Neuronal stem cell (in vitro differentiated cells): ENCODE data around the gene GP9.
"Not testable (repeated sequence)": the region's sequence is repeated elsewhere in the genome, so short reads cannot be mapped to it uniquely, and the experiment has no call there.

Source experiments
- DNase-seq: peaks from one replicate; pipeline ENCODE4 v3.0.0-alpha.2; 2013; ENCODE audit warnings: low spot score
- H2AFZ ChIP-seq: one replicate; pipeline ENCODE4 v1.6.1; 2013; ENCODE audit warnings: mild to moderate bottlenecking, low read length, inconsistent platforms
- H2AK5ac ChIP-seq: 2 replicates; pipeline ENCODE4 v1.6.1; 2013; ENCODE audit warnings: low read depth, mild to moderate bottlenecking, inconsistent platforms, low read length, moderate library complexity, mixed read lengths
- H2BK120ac ChIP-seq: 2 replicates; pipeline ENCODE4 v1.6.1; 2013; ENCODE audit warnings: low read depth, mild to moderate bottlenecking, inconsistent platforms, low read length, moderate library complexity, mixed read lengths
- H2BK12ac ChIP-seq: one replicate; pipeline ENCODE4 v1.6.1; 2013; ENCODE audit warnings: low read length, inconsistent platforms
- H2BK15ac ChIP-seq: 2 replicates; pipeline ENCODE4 v1.6.1; 2013; ENCODE audit warnings: mild to moderate bottlenecking, low read length, inconsistent platforms, mixed read lengths
- H2BK5ac ChIP-seq: one replicate; pipeline ENCODE4 v1.6.1; 2013; ENCODE audit warnings: inconsistent platforms, mild to moderate bottlenecking, low read length, moderate library complexity
- H3K14ac ChIP-seq: one replicate; pipeline ENCODE4 v1.6.1; 2013; ENCODE audit warnings: low read length, inconsistent platforms
- H3K18ac ChIP-seq: 2 replicates; pipeline ENCODE4 v1.6.1; 2013; ENCODE audit warnings: low read length, inconsistent platforms
- H3K23ac ChIP-seq: 2 replicates; pipeline ENCODE4 v1.6.1; 2013; ENCODE audit warnings: low read depth, mild to moderate bottlenecking, mixed read lengths, low read length, inconsistent platforms; ENCODE audit not compliant: poor library complexity
- H3K27ac ChIP-seq: replicated peaks from 3 replicates; pipeline ENCODE4 v1.5.1; 2013; ENCODE audit warnings: low read length, inconsistent platforms
- H3K27me3 ChIP-seq, 3 experiments: 2 replicates each; pipeline ENCODE4 v1.6.1; 2013; ENCODE audit warnings: low read length in 3 of 3, mild to moderate bottlenecking in 2 of 3, inconsistent platforms in 1 of 3, low read depth in 1 of 3, mixed read lengths in 1 of 3, moderate library complexity in 1 of 3; ENCODE audit not compliant: control insufficient read depth in 3 of 3, insufficient read depth in 3 of 3
- H3K36me3 ChIP-seq, 2 donors: replicated peaks in 1 of 2; 2 replicates each; pipeline ENCODE4 v1.6.1; 2013; ENCODE audit warnings: low read length in 2 of 2; ENCODE audit not compliant: control insufficient read depth in 2 of 2, insufficient read depth in 2 of 2
- H3K4ac ChIP-seq: 2 replicates; pipeline ENCODE4 v1.6.1; 2013; ENCODE audit warnings: inconsistent platforms, mild to moderate bottlenecking, low read length, moderate library complexity
- H3K4me1 ChIP-seq, 2 donors: 1 replicate in 1 of 2; 2 replicates in 1 of 2; pipeline ENCODE4 v1.6.1; 2013; ENCODE audit warnings: low read length in 2 of 2, low read depth in 1 of 2; ENCODE audit not compliant: control insufficient read depth in 2 of 2, insufficient read depth in 1 of 2
- H3K4me2 ChIP-seq: one replicate; pipeline ENCODE4 v1.6.1; 2013; ENCODE audit warnings: mild to moderate bottlenecking, low read length, inconsistent platforms; ENCODE audit not compliant: insufficient read depth, poor library complexity, severe bottlenecking
- H3K4me3 ChIP-seq, 2 donors: 2 replicates each; pipeline ENCODE4 v1.5.1; 2013; ENCODE audit warnings: low read length in 2 of 2, mild to moderate bottlenecking in 2 of 2, inconsistent platforms in 1 of 2, moderate library complexity in 1 of 2
- H3K79me1 ChIP-seq: one replicate; pipeline ENCODE4 v1.6.1; 2013; ENCODE audit warnings: low read depth, mild to moderate bottlenecking, inconsistent platforms, low read length, moderate library complexity
- H3K9ac ChIP-seq: one replicate; pipeline ENCODE4 v1.6.1; 2013; ENCODE audit warnings: mild to moderate bottlenecking, low read depth, low read length, inconsistent platforms; ENCODE audit not compliant: poor library complexity
- H3K9me3 ChIP-seq, 2 donors: replicated peaks in 1 of 2; 2 replicates each; pipeline versions ENCODE3 to v1.6.1; 2013; ENCODE audit warnings: low read length in 2 of 2, mild to moderate bottlenecking in 2 of 2, inconsistent platforms in 1 of 2, low read depth in 1 of 2, mixed read lengths in 1 of 2, moderate library complexity in 1 of 2; ENCODE audit not compliant: control insufficient read depth in 2 of 2, insufficient read depth in 1 of 2
- H4K8ac ChIP-seq: one replicate; pipeline ENCODE4 v1.6.1; 2013; ENCODE audit warnings: low read depth, mild to moderate bottlenecking, inconsistent platforms, low read length, moderate library complexity
- H4K91ac ChIP-seq: one replicate; pipeline ENCODE4 v1.6.1; 2013; ENCODE audit warnings: low read length, low read depth, mild to moderate bottlenecking, inconsistent platforms; ENCODE audit not compliant: poor library complexity
- WGBS, 2 donors: extraction: QIAGEN DNeasy Blood & Tissue Kit; methylation state at CpG; one replicate each; pipeline ENCODE4 v1.1.7; 2013; ENCODE audit warnings: missing lambda C conversion rate in 2 of 2, mixed read lengths in 1 of 2; ENCODE audit not compliant: insufficient read length in 2 of 2, insufficient replicate concordance in 1 of 2; ENCODE audit errors: extremely low coverage in 2 of 2; 5-methylcytosine and 5-hydroxymethylcytosine counted together

Gene GP9

GRCh38 chr3:129063841-129064482, 3.4 kb downstream of the GP9 start:
- Histone ChIP-seq H3K23ac (no peak overlapping the region), H3K27me3 (peaks cover 0 to 16% (median 0%) of the 10 kb centered on the region in 3 experiments), H2BK120ac (no peak overlapping the region), H3K27ac (no peak overlapping the region), H3K4me3 (no peak overlapping the region), H3K79me1 (no peaks in the 10 kb centered on the region), H3K4me1 (no peaks in the 10 kb centered on the region), H4K91ac (no peak overlapping the region), H3K36me3 (no peaks in the 10 kb centered on the region), H3K4me2 (no peak overlapping the region), H4K8ac (no peak overlapping the region), H3K4ac (no peak overlapping the region), H2BK12ac (no peak overlapping the region), H2BK15ac (no peak overlapping the region), H2AK5ac (no peak overlapping the region), H2AFZ (no peak overlapping the region), H2BK5ac (no peak overlapping the region), H3K9ac (no peak overlapping the region), H3K14ac (no peak overlapping the region), H3K9me3 (no peaks in the 10 kb centered on the region), H3K18ac (peak overlapping the region; percentile 23)
- WGBS, 2 donors: no CpG with 5 or more reads among the region's 15 CpGs
- DNase-seq: no peak

DNA sequence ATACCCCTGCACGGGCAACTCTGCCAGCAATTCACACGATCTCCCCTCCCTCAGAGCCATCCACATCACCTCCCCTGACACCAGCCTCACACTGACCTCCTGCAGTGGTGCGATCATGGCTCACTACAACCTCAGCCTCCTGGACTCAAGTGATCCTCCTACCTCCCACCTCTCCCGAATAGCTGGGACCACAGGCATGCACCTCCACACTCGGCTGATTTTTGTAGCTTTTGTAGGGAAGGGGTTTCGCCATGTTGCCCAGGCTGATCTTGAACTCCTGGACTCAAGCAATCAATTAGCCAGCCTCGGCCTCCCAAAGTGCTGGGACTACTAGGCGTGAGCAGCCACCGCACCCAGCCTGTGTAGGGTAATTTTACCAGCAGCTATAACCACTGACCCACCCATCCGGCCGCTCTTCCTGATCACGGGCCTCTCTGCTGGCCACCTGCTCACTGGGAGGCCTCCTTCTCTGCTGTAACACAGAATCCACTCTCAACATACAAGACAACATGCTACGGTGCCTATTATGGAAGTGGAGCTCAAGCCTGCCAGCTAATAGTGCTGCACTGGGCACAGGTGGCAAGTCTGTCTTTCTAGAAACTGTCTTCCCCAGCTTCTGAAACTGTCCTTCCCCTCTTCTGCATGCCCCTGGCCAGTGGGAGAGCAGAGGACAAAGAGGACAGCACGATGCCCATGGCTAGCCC, 4.6 kb downstream of the GP9 start:
- no peak overlapping the region for H3K27ac ChIP-seq
- H3K14ac ChIP-seq: no peak overlapping the region
- WGBS, 2 donors: no CpG with 5 or more reads among the region's 14 CpGs
- no peaks in the 10 kb centered on the region for H3K79me1 ChIP-seq
- H3K4me1 ChIP-seq: no peaks in the 10 kb centered on the region
- peak overlapping the region; percentile 14 for H3K9ac ChIP-seq
- no peaks in the 10 kb centered on the region for H3K9me3 ChIP-seq
- H2BK15ac ChIP-seq: no peak overlapping the region
- H3K4ac ChIP-seq: no peak overlapping the region
- no peaks in the 10 kb centered on the region for H3K36me3 ChIP-seq
- H3K18ac ChIP-seq: no peak overlapping the region
- H4K91ac ChIP-seq: no peak overlapping the region
- H3K27me3 ChIP-seq: peaks cover 0 to 12% (median 0%) of the 10 kb centered on the region in 3 experiments
- H3K4me2 ChIP-seq: no peak overlapping the region
- no peak overlapping the region for H2BK5ac ChIP-seq
- H3K23ac ChIP-seq: no peak overlapping the region
- H2BK120ac ChIP-seq: no peak overlapping the region
- H4K8ac ChIP-seq: no peak overlapping the region
- no peak overlapping the region for H2AK5ac ChIP-seq
- H2AFZ ChIP-seq: no peak overlapping the region
- H3K4me3 ChIP-seq: no peak overlapping the region
- DNase-seq: no peak
- no peak overlapping the region for H2BK12ac ChIP-seq

- no peak overlapping the region for H2BK5ac ChIP-seq
- H3K27ac ChIP-seq: no peak overlapping the region
- no peaks in the 10 kb centered on the region for H3K9me3 ChIP-seq
- H3K27me3 ChIP-seq: peaks cover 0 to 12% (median 0%) of the 10 kb centered on the region in 3 experiments
- no peaks in the 10 kb centered on the region for H3K4me1 ChIP-seq
- no peak overlapping the region for H2BK12ac ChIP-seq
- no peaks in the 10 kb centered on the region for H3K36me3 ChIP-seq
- H3K4ac ChIP-seq: no peak overlapping the region
- no peak overlapping the region for H3K4me3 ChIP-seq
- no CpG with 5 or more reads among the region's 4 CpGs for WGBS, 2 donors
- no peak overlapping the region for H4K8ac ChIP-seq
- H3K79me1 ChIP-seq: no peaks in the 10 kb centered on the region
- H2AFZ ChIP-seq: peak overlapping the region; percentile 17
- H2BK120ac ChIP-seq: no peak overlapping the region
- H3K23ac ChIP-seq: no peak overlapping the region
- no peak overlapping the region for H3K9ac ChIP-seq
- H2AK5ac ChIP-seq: no peak overlapping the region
- no peak overlapping the region for H4K91ac ChIP-seq
- H3K18ac ChIP-seq: no peak overlapping the region
- H2BK15ac ChIP-seq: no peak overlapping the region
- H3K14ac ChIP-seq: no peak overlapping the region
- no peak for DNase-seq
- H3K4me2 ChIP-seq: no peak overlapping the region
Measured at GRCh38 chr3:129065720-129066073, 5.1 kb downstream of the GP9 start.

DNA sequence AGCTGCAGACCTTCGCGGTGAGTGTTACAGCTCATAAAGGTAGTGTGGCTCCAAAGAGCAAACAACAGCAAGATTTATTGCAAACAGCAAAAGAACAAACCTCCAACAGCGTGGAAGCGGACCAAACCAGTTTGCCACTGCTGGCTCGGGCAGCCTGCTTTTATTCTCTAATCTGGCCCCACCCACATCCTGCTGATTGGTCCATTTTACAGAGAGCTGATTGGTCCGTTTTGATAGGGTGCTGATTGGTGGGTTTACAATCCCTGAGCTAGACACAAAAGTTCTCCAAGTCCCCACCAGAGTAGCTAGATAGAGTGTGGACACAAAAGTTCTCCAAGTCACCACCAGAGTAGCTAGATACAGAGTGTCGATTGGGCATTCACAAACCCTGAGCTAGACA, 7.1 kb downstream of the GP9 start:
- not testable (repeated sequence) for DNase-seq

More for the DNA sequence above, 7.1 kb downstream of the GP9 start:
- H3K79me1 ChIP-seq, H3K4me2 ChIP-seq, H3K18ac ChIP-seq, H2BK12ac ChIP-seq, H4K91ac ChIP-seq, H3K4me3 ChIP-seq, H3K36me3 ChIP-seq, H4K8ac ChIP-seq, H2BK5ac ChIP-seq, H3K9ac ChIP-seq, H3K4ac ChIP-seq, H2AK5ac ChIP-seq, H3K27ac ChIP-seq, H3K4me1 ChIP-seq, H2BK120ac ChIP-seq, H3K23ac ChIP-seq, H3K9me3 ChIP-seq, H2BK15ac ChIP-seq, H3K14ac ChIP-seq, H3K27me3 ChIP-seq: not testable (repeated sequence)
- WGBS, 2 donors: no CpG with 5 or more reads among the region's 7 CpGs
- H2AFZ ChIP-seq: peak overlapping the region; percentile 72
